ENCODE measurements around the gene VSTM2B.

VSTM2B gene

DNA sequence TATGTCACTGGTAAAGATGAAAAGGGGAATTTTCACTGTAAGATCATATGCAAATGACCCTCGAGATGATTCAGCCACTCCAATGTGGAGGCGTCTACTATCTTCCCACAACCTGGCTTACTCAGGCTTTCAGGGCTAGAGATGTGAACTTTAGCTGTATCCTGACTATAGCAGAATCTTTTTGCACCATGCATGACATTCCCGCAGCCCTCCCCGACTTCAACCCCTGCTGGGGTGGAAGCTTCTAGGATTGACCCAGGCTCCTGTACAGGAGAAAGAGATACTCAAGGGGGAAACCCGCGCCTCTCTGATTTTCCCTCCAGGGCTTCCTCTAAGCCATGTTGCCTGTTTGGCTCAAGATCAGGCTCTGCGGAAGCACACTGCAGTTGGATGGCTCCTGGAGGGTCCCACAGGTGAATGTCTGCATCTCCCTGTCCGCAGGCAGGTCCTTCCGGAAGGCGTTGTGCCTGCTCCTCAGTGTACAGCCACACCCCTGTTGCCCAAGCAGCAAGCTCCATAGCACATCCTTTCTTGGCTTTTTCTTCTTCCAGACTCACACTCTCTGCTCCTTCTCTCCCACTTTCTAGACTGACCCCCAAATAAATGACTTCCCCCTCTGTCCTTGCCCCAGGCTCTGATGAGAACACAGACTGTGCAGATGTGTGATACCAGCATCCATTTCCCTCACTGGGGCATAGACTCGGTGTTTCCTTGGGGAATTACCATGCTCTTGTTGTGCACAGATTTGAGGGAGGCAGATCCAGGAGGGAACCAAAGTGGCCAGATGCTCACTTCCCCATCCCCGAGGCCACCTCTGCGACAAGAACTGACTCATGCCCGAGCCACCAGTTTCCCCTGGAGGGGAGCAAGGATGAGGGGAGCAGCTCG lies 51.2 kb downstream of the VSTM2B start:
- Histone ChIP-seq H3K9me3 (ENCODE audit: severe bottlenecking) (no peaks in the 10 kb centered on the region), H3K27me3 (ENCODE audit: insufficient read depth, poor library complexity, severe bottlenecking) (peaks cover 13% of the 10 kb centered on the region), H3K4me3 (ENCODE audit: severe bottlenecking) (no peak overlapping the region), H3K27ac (ENCODE audit: poor library complexity, severe bottlenecking) (no peak overlapping the region), H3K36me3 (ENCODE audit: low read depth) (no peaks in the 10 kb centered on the region), H3K4me1 (ENCODE audit: insufficient read depth, poor library complexity, severe bottlenecking) (no peaks in the 10 kb centered on the region)
- peak; percentile 38; the same call in 2 of the 3 replicates for ATAC-seq (ENCODE audit: low read depth)
- DNase-seq (ENCODE audit: low spot score) = no peak
- TF ChIP-seq, protein P1, sequence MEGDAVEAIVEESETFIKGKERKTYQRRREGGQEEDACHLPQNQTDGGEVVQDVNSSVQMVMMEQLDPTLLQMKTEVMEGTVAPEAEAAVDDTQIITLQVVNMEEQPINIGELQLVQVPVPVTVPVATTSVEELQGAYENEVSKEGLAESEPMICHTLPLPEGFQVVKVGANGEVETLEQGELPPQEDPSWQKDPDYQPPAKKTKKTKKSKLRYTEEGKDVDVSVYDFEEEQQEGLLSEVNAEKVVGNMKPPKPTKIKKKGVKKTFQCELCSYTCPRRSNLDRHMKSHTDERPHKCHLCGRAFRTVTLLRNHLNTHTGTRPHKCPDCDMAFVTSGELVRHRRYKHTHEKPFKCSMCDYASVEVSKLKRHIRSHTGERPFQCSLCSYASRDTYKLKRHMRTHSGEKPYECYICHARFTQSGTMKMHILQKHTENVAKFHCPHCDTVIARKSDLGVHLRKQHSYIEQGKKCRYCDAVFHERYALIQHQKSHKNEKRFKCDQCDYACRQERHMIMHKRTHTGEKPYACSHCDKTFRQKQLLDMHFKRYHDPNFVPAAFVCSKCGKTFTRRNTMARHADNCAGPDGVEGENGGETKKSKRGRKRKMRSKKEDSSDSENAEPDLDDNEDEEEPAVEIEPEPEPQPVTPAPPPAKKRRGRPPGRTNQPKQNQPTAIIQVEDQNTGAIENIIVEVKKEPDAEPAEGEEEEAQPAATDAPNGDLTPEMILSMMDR (IDR thresholded peaks at IDR 0.05; ENCODE audit: poor library complexity, severe bottlenecking) = no peak

DNA sequence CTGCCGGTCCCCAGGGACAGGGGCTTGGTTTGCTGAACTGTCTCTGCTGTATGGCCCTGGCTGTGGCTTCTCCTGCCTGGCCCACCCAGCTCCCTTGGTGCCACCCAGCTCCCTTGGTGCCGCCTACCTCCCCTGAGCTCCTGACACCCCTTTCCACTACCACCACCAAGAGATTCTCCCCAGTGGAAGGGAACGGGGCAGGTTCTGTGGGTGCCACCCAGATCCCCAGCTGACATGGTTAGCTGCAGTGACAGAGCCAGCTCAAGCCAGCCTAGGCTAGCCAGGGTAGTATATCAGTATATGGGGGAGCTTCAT lies 51.8 kb downstream of the VSTM2B start:
- Histone ChIP-seq H3K4me1 (ENCODE audit: insufficient read depth, poor library complexity, severe bottlenecking) (no peaks in the 10 kb centered on the region), H3K36me3 (ENCODE audit: low read depth) (no peaks in the 10 kb centered on the region), H3K27me3 (ENCODE audit: insufficient read depth, poor library complexity, severe bottlenecking) (peaks cover 13% of the 10 kb centered on the region), H3K9me3 (ENCODE audit: severe bottlenecking) (no peaks in the 10 kb centered on the region), H3K4me3 (ENCODE audit: severe bottlenecking) (no peak overlapping the region), H3K27ac (ENCODE audit: poor library complexity, severe bottlenecking) (no peak overlapping the region)
- TF ChIP-seq, protein P1 (IDR thresholded peaks at IDR 0.05; ENCODE audit: poor library complexity, severe bottlenecking) = no peak
- no peak for DNase-seq (ENCODE audit: low spot score)
- ATAC-seq (ENCODE audit: low read depth) = no peak

DNA sequence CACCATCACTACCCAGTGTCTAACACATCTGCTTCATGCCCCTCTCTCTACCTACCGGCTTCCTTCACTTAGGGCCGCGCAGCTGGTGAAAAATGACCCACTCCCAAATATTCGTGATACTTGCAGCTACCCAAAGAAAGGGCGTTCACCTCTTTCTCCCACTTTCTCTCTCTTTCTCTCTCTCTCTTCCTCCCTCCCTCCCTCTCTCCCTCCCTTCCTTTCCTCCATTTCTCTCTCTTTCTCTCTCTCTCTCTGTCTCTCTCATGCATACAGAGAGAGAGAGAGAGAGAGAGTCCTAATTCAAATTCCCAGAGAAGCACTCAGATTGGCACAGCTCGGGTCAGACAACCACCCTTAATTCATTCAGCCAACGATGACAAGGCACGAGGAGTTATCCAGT lies 52.6 kb downstream of the VSTM2B start:
- Histone ChIP-seq H3K4me3 (ENCODE audit: severe bottlenecking) (no peak overlapping the region), H3K36me3 (ENCODE audit: low read depth) (no peaks in the 10 kb centered on the region), H3K27me3 (ENCODE audit: insufficient read depth, poor library complexity, severe bottlenecking) (peaks cover 13% of the 10 kb centered on the region), H3K27ac (ENCODE audit: poor library complexity, severe bottlenecking) (no peak overlapping the region), H3K9me3 (ENCODE audit: severe bottlenecking) (no peaks in the 10 kb centered on the region), H3K4me1 (ENCODE audit: insufficient read depth, poor library complexity, severe bottlenecking) (no peaks in the 10 kb centered on the region)
- no peak for DNase-seq (ENCODE audit: low spot score)
- ATAC-seq (ENCODE audit: low read depth) = no peak
- TF ChIP-seq, protein P1 (IDR thresholded peaks at IDR 0.05; ENCODE audit: poor library complexity, severe bottlenecking) = no peak

DNA sequence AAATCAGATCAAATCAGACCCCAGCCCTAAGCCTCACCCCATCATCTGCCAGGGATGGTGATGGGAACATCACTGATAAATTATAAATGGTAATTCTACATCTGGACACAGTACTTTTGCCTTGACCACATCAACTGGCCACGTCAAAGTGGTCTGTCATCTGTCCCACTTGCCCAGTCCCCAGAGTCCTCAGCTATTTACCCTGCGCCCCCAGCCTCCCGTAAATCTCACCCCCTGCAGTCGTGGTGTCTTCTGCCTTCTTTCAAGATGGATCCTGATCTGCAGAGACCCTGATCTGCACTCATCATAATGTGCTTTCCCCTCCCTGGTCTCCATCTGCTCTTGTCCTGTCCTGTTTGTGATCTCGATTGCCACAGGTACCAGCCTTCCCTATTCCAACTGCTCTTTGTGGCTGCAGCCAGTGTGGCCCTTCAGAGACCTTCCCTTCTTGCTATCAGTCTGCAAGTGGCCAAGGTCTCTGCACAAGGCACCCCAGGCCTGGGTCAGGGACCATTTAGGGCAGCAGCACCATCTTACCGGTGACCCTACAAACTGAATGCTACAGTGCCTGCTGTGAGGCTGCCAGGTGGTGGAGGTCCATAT lies 53.6 kb downstream of the VSTM2B start:
- H3K9me3 ChIP-seq (ENCODE audit: severe bottlenecking) = no peaks in the 10 kb centered on the region
- H3K4me3 ChIP-seq (ENCODE audit: severe bottlenecking) = no peak overlapping the region
- DNase-seq (ENCODE audit: low spot score) (no peak), ATAC-seq (ENCODE audit: low read depth) (no peak)
- TF ChIP-seq, protein P1 (IDR thresholded peaks at IDR 0.05; ENCODE audit: poor library complexity, severe bottlenecking) = no peak
- no peaks in the 10 kb centered on the region for H3K4me1 ChIP-seq (ENCODE audit: insufficient read depth, poor library complexity, severe bottlenecking)
- H3K27ac ChIP-seq (ENCODE audit: poor library complexity, severe bottlenecking) = no peak overlapping the region
- peaks cover 2% of the 10 kb centered on the region for H3K27me3 ChIP-seq (ENCODE audit: insufficient read depth, poor library complexity, severe bottlenecking)
- no peaks in the 10 kb centered on the region for H3K36me3 ChIP-seq (ENCODE audit: low read depth)

DNA sequence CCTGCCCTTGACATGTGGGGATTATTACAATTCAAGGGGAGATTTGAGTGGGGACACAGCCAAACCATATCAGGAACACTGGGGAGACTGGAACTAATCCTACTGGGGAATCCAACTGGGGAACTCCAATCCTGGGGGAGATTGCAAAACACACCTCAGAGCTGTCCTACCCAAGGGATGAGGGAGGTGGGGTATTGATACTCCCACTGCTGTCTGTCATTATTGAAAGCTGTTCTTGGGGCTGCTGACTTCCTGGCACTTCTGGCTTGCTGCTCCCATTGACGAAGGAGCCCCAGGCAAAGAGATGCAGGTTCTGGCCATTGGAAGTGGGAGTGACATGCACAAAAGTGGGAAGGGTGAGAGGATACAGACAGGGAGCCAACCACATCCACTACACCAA lies 55.6 kb downstream of the VSTM2B start:
- H3K9me3 ChIP-seq (ENCODE audit: severe bottlenecking) = no peaks in the 10 kb centered on the region
- ATAC-seq (ENCODE audit: low read depth) = no peak
- no peaks in the 10 kb centered on the region for H3K4me1 ChIP-seq (ENCODE audit: insufficient read depth, poor library complexity, severe bottlenecking)
- TF ChIP-seq, protein P1 (IDR thresholded peaks at IDR 0.05; ENCODE audit: poor library complexity, severe bottlenecking) = no peak
- DNase-seq (ENCODE audit: low spot score) = no peak
- no peaks in the 10 kb centered on the region for H3K36me3 ChIP-seq (ENCODE audit: low read depth)
- H3K4me3 ChIP-seq (ENCODE audit: severe bottlenecking) = no peak overlapping the region
- no peaks in the 10 kb centered on the region for H3K27me3 ChIP-seq (ENCODE audit: insufficient read depth, poor library complexity, severe bottlenecking)
- no peak overlapping the region for H3K27ac ChIP-seq (ENCODE audit: poor library complexity, severe bottlenecking)

Measured in RWPE2 (cell line).